Testis (tissue), 3 donors: ENCODE data around the gene PTPN6. TPM values are rescaled to one million over a fixed set of nuclear protein-coding genes. Genes with fewer than 3 reads are reported as not detected.

Experiments used
- DNase-seq: peaks from one replicate; pipeline ENCODE4 v3.0.0-alpha.2; 2019
- H3K27ac ChIP-seq, 2 donors: fragments of 200-600 bp; sonication (generic); one replicate each; pipeline ENCODE4 v1.5.1; 2019
- H3K27me3 ChIP-seq: fragments of 200-600 bp; sonication (generic); one replicate; pipeline ENCODE4 v1.5.1; 2019
- H3K36me3 ChIP-seq: fragments of 200-600 bp; sonication (generic); one replicate; pipeline ENCODE4 v1.5.1; 2017; ENCODE audit warnings: low read depth; ENCODE audit errors: missing control alignments
- H3K4me1 ChIP-seq: fragments of 200-600 bp; sonication (generic); one replicate; pipeline ENCODE4 v1.5.1; 2019
- H3K4me3 ChIP-seq, 2 donors: fragments of 200-600 bp; sonication (generic); one replicate each; pipeline ENCODE4 v1.5.1; 2017 to 2019
- H3K9me3 ChIP-seq: fragments of 200-600 bp; sonication (generic); one replicate; pipeline ENCODE4 v1.5.1; 2017
- CTCF ChIP-seq, 3 experiments: fragments of 450-650 bp in 2 of 3; fragments of 200-600 bp in 1 of 3; sonication (generic) in 1 of 3; IDR thresholded peaks; one replicate each; pipeline ENCODE4 v1.5.1; 2016 to 2019; ENCODE audit warnings: antibody characterized with exemption in 3 of 3, mild to moderate bottlenecking in 2 of 3, moderate library complexity in 1 of 3
- POLR2A ChIP-seq: fragments of 450-650 bp; IDR thresholded peaks from one replicate; pipeline ENCODE4 v1.6.1; 2017; ENCODE audit warnings: antibody characterized with exemption, mild to moderate bottlenecking, moderate library complexity
- WGBS, 2 donors: methylation state at CpG; one replicate each; pipeline ENCODE4 v1.1.5; 2018; 5-methylcytosine and 5-hydroxymethylcytosine counted together
- intact Hi-C: fragments of 100-400 bp; cut with DNase I; formaldehyde crosslinking; loops from one replicate; pipeline ENCODE4 v1.15.1; 2023; ENCODE audit warnings: low total_unique reads
- polyA plus RNA-seq: library from polyadenylated mRNA; stranded (reverse); fragments of 350-450 nt; fragmentation: Illumina TruSeq; extraction: RNeasy Lipid Tissue Mini Kit (QIAGEN cat#74804); gene quantifications from one replicate; pipeline ENCODE4 v1.2.3, GENCODE V29; 2014; ENCODE audit warnings: low read depth, low replicate concordance; ENCODE audit not compliant: insufficient read depth
- total RNA-seq, 2 donors: library from RNA; depleted of rRNA; stranded (reverse); fragments of >200 nt; gene quantifications; one replicate each; pipeline ENCODE4 v1.2.3, GENCODE V29; 2016

Gene PTPN6
- total and polyA plus RNA-seq, 3 donors from 2014 or later, result 3.7 to 19.1 (median 9.1) TPM

DNA sequence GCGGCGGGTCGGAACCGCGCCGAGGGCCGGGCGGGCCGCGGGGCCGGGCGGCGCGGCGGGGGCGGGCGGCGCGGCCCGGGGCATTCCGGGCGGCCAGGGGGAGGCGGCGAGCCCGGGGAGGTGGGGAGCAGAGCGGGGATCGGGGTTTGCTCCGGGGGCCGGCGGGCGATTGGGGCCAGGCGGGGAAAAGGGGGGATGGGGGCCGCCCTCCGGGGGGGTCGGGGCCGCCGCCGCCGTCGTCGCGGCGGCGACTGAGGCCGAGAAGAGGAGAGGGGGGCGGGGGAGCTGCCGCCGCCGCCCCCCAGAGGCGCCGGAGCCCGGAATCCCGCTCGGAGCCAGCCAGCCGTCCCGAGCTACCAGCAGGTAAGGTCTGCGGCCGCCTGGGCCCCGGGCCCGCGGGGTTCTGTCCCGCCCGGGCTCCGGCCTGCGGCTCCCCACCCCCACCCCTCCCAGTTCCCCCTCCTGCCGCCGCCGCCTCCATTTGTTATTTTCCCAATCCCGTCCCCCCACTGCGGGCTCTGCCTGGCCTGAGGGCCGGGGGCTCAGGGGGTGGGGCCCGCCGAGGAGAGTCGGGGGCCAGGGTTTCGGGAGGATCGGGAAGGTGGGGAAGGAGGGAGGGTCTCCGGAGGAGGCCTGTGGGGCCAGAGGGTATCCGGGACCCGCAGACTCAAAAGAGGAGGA lies 23.0 kb upstream of the PTPN6 start:
- H3K27ac ChIP-seq, result peak overlapping the region; percentile 86 to 98
- H3K27me3 ChIP-seq, result no peaks in the 10 kb centered on the region
- H3K4me3 ChIP-seq, result peak overlapping the region; percentile 70 to 87
- no peak for DNase-seq
- no peak for TF ChIP-seq POLR2A
- peaks cover 45% of the 10 kb centered on the region for H3K4me1 ChIP-seq
- intact Hi-C loops, result no loop called here
- no peaks in the 10 kb centered on the region for H3K9me3 ChIP-seq
- H3K36me3 ChIP-seq, result no peaks in the 10 kb centered on the region
- 1% methylated on average over 23 to 56 of the region's 79 CpGs for WGBS, 2 donors

- H3K4me1 ChIP-seq, result peaks cover 47% of the 10 kb centered on the region
- peak overlapping the region; percentile 86 to 98 for H3K27ac ChIP-seq
- H3K36me3 ChIP-seq, result no peaks in the 10 kb centered on the region
- H3K9me3 ChIP-seq, result no peaks in the 10 kb centered on the region
- no peak for TF ChIP-seq POLR2A
- no peak for TF ChIP-seq CTCF (IDR thresholded peaks at IDR 0.05)
- H3K4me3 ChIP-seq, result peak overlapping the region; percentile 70 to 87
- WGBS, 2 donors, result 2 to 3% methylated on average over 19 of the region's 19 CpGs
- intact Hi-C loops, result no loop called here
- H3K27me3 ChIP-seq, result no peaks in the 10 kb centered on the region
- no peak for DNase-seq
Measured at GRCh38 chr12:6928703-6929407, 22.3 kb upstream of the PTPN6 start.

- intact Hi-C loops, result no loop called here
- H3K9me3 ChIP-seq, result no peaks in the 10 kb centered on the region
- H3K4me3 ChIP-seq, result peak overlapping the region; percentile 70 to 87
- no peaks in the 10 kb centered on the region for H3K27me3 ChIP-seq
- WGBS, 2 donors, result 25 to 30% methylated on average over 6 to 7 of the region's 7 CpGs
- peaks cover 41% of the 10 kb centered on the region for H3K4me1 ChIP-seq
- peak overlapping the region; percentile 86 to 98 for H3K27ac ChIP-seq
- TF ChIP-seq CTCF (IDR thresholded peaks at IDR 0.05), result no peak
- TF ChIP-seq POLR2A, result no peak
- no peaks in the 10 kb centered on the region for H3K36me3 ChIP-seq
- DNase-seq, result no peak
Measured at GRCh38 chr12:6929466-6930452, 21.4 kb upstream of the PTPN6 start.

- H3K27me3 ChIP-seq, result no peaks in the 10 kb centered on the region
- TF ChIP-seq POLR2A (no peak), CTCF (IDR thresholded peaks at IDR 0.05) (no peak)
- no peaks in the 10 kb centered on the region for H3K36me3 ChIP-seq
- DNase-seq, result no peak
- intact Hi-C loops, result no loop called here
- 71 to 89% methylated on average over 1 of the region's 1 CpG for WGBS, 2 donors
- H3K27ac ChIP-seq, result no peak overlapping the region
- H3K9me3 ChIP-seq, result no peaks in the 10 kb centered on the region
- no peak overlapping the region for H3K4me3 ChIP-seq
- H3K4me1 ChIP-seq, result peaks cover 37% of the 10 kb centered on the region
Measured at GRCh38 chr12:6932766-6933165, 18.4 kb upstream of the PTPN6 start.

- no peak for DNase-seq
- H3K9me3 ChIP-seq, result no peaks in the 10 kb centered on the region
- intact Hi-C loops, result no loop called here
- TF ChIP-seq POLR2A, result no peak
- TF ChIP-seq CTCF (IDR thresholded peaks at IDR 0.05), result no peak
- peaks cover 44% of the 10 kb centered on the region for H3K4me1 ChIP-seq
- peak overlapping the region; percentile 18 to 49 for H3K27ac ChIP-seq
- no peak overlapping the region for H3K4me3 ChIP-seq
- no peaks in the 10 kb centered on the region for H3K36me3 ChIP-seq
- H3K27me3 ChIP-seq, result no peaks in the 10 kb centered on the region
- WGBS, 2 donors, result 25 to 48% methylated on average over 8 of the region's 8 CpGs
Measured at GRCh38 chr12:6934110-6934509, 17.0 kb upstream of the PTPN6 start.
